ENCODE measurements around the gene CLDN20.

The CLDN20 gene

DNA sequence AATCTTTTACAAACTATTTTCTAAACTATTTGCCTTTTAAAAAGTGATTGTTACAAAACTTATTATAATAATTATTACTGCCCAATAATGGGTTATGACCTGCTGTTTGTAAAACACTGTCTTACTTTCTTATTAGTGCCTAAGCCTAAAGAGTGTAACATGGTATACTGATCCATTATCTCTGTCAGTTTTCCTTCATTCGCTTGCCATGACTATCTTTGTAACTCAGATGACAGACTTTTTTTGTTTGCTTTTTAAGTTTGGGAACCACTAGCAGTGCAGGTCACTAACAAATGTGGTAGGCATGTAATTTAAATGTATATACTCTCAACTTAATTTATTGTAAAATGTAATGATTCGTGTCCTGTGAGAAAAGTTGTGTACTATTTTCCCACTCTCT lies 60.4 kb downstream of the CLDN20 start:
- no peak overlapping the region for H3K27ac ChIP-seq
- TF ChIP-seq ZFX (IDR thresholded peaks at IDR 0.05; ENCODE audit: borderline replicate concordance): no peak
- no peak for TF ChIP-seq CTCF (IDR thresholded peaks at IDR 0.05)

DNA sequence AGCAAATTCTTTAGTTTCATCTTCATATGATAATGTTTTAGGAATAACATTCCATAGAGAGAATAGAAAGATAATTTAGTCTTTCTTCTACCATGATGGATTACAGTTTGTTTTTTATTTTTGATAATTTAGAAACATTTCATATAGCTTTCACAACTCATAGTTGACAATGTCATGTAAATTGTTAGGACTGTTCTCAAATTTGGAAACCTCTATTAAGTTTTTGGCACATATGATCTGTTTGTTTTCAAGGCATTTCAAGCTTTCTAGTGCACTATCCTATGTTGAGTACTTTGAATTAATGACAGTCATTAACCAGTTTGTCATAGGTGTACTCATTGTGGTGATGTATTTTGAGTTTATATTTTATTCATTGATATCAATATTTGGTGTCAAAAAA lies 61.2 kb downstream of the CLDN20 start:
- TF ChIP-seq CTCF (IDR thresholded peaks at IDR 0.05): no peak
- no peak for TF ChIP-seq ZFX (IDR thresholded peaks at IDR 0.05; ENCODE audit: borderline replicate concordance)
- H3K27ac ChIP-seq: no peak overlapping the region

GRCh38 chr6:155325700-155326516 lies 62.1 kb downstream of the CLDN20 start:
- H3K27ac ChIP-seq: no peak overlapping the region
- TF ChIP-seq ZFX (IDR thresholded peaks at IDR 0.05; ENCODE audit: borderline replicate concordance) (no peak), CTCF (IDR thresholded peaks at IDR 0.05) (no peak)
